ENCODE measurements around the gene RASGRP2.

DNA sequence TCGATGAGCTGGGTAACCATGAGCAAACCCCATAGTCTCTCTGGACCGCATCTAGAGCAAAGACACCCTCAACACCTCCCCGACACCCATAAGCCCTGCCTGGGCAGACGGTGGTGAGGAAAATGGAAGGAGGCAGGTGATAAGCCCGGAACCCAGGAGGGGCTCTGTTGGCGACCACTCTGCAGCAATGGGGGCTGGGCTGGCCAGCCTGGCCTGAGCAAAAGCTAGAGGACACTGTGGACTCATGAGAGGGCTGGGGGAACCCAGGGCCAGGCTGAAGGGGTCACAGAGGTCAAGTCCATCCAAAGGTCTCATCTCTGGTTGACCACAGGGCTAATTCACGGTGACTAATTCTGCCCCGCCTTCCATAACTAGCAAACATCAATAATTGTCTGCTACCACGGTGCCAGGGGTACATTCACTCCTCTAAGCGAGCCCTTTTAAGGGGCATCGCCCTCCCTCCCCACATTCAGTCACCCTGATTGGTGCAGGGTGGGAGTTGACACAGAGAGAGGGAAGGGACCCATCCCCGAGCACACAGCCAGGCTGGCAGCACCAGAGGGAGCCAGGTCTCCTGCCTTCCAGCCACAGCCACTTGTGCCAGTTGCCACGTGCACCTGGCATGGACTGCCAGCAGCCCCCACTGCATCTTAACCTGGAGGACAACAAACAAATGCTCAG is 11.9 kb upstream of the RASGRP2 start:
- TF ChIP-seq, protein P1, sequence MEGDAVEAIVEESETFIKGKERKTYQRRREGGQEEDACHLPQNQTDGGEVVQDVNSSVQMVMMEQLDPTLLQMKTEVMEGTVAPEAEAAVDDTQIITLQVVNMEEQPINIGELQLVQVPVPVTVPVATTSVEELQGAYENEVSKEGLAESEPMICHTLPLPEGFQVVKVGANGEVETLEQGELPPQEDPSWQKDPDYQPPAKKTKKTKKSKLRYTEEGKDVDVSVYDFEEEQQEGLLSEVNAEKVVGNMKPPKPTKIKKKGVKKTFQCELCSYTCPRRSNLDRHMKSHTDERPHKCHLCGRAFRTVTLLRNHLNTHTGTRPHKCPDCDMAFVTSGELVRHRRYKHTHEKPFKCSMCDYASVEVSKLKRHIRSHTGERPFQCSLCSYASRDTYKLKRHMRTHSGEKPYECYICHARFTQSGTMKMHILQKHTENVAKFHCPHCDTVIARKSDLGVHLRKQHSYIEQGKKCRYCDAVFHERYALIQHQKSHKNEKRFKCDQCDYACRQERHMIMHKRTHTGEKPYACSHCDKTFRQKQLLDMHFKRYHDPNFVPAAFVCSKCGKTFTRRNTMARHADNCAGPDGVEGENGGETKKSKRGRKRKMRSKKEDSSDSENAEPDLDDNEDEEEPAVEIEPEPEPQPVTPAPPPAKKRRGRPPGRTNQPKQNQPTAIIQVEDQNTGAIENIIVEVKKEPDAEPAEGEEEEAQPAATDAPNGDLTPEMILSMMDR (IDR thresholded peaks at IDR 0.05), result no peak
- TF ChIP-seq POLR2A (IDR thresholded peaks at IDR 0.05; ENCODE audit: low read depth), result no peak
- TF ChIP-seq EP300 (IDR thresholded peaks at IDR 0.05), result no peak

Data from esophagus muscularis mucosa (tissue), 4 donors.